GDM1 (cell line): ENCODE data around the gene EXOSC5.
"Not testable (repeated sequence)": the region's sequence is repeated elsewhere in the genome, so short reads cannot be mapped to it uniquely, and the experiment has no call there.

Source experiments
- DNase-seq: peaks from one replicate; lab custom pipeline; 2025; lab: John Stamatoyannopoulos, UW

Gene EXOSC5

DNA sequence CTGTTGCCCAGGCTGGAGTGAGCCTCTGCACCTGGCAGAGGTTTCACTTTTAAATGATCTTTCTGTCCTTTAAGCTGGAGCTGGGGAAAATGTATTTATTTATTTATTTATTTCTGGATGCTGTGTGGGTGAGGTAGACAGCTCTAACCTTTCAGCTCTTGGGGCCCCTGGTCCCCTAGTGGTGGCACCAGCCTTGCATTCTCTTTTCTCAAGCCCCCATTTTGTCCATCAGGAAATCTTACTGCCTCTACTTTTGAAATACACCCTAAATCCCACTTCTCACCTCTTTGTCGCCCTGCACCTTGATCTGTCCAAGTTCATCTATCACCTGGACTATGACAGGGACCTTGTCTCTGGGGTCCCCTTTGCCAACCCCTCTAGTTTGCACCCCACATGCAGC is 31.1 kb downstream of the EXOSC5 start:
- DNase-seq = no peak

DNA sequence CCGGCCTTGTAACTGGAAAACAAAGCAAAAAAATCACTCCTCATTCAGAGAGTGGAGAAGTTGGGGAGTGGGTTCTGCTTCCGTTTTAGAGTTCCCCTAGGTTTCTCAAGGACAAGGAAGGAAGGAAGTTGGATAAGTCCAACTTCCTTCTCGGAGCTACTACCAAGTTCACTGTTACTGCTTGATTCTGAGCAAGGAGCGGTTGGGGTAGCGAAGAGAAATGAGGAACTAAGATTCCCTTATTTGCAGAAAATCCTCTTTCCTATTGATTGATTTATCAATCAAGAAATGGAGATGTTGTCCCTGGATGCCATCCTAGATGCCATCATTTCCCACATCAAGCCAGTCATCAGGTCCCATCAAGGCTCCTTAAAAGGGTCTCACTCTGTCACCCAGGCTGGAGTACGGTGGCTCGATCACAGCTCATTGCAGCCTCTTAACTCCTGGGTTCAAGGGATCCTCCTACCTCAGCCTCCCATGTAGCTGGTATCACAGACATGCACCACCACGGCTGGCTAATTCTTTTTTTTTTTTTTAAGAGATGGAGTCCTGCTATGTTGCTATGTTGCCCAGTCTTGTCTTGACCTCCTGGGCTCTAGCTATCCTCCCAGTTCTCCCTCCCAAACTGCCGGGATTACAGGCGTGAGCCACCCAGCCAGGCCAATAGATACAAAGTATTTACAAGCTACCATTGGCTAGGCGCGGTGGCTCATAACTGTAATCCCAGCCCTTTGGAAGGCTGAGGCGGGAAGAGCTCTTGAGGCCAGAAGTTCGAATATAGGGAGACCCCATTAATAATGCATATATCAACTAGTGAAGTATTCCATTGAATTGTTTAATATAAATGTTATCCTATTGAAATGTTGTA is 32.4 kb downstream of the EXOSC5 start:
- no peak for DNase-seq

DNA sequence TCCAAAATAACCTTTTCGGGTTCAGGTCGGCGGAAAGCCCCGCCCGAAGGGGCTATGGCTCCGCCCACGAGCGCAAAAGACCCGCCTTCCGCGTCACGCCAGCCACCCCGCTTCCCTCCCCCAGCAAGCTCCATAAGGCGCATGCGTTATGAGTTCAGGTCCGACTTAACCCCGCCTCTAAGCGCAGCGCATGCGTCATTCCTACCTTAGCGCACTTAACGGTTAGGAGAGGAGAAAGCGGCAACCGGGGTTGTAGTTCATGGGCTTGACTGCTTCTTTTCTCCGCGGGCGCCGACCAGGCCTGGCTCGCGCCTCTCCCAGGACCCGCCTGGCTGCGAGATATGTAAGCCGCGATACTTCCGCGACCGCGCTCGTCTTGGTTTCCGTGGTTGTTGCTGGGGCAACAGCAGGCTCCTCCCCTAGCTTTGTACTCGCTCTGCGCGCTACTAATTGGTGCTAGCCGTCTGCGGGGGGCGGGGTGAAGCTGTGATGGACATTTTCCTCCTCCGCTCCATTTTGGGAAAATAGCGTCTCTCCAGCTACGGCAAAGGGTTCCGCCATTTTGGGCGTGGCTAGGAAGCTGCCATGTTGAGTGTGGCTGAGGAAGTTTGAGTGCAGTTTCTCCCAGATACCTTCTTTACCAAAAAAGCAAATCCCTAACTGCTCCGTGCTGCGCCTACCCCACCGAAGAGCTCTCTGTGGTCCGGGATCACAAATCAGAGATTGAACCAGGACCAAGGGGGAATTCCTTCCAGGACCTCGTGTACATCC is 33.2 kb downstream of the EXOSC5 start, which contains the start of gene B9D2:
TSS of gene B9D2 (minus strand) at position 397 of the 771 bp plus-strand sequence. CDS start 630 bp downstream, outside the sequence.
- DNase-seq = peak; percentile 96

DNA sequence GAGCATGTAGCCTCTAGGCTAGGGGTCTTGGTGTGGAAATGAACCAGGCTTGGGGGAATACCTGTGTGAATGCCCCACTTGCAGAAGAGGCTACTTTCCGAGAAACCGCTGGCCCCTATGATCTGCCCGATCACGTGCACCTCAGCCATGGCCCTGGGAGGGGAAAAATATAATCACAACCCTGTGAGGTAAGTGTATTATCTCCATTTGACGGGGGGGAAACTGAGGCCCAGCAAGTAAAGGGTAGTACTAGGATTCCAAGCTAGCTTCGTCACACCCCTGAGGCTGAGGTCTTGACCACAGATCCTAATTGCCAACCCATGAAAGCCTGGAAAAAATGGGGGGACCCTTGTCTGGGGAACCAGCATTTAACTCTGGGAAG is 33.8 kb downstream of the EXOSC5 start:
- no peak for DNase-seq

DNA sequence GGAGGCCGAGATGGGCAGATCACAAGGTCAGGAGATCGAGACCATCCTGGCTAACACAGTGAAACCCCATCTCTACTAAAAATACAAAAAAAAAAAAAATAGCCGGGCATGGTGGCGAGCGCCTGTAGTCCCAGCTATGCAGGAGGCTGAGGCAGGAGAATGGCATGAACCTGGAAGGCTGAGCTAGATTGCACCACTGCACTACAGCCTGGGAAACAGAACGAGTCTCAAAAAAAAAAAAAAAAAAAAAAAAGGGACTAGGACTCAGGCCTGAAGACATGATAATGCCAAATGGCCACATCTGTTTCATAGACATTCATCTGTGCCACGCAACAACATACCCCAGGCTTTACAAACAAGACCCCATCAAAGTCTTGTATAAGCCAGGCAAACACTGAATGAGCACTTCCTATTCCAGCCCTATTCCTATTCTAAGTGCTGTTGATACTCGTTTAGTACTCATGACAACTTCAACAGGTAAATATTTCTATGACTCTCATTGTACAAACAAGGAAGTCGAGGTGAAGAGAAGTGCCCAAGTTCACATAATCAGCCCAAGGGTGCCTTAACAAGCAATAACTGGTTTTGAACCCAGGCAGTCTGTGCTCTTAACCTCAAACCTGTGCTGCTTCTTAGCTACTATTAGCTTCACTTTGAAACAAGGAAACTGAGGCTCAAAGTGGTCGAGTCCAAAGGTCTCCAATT is 34.9 kb downstream of the EXOSC5 start:
- no peak for DNase-seq

DNA sequence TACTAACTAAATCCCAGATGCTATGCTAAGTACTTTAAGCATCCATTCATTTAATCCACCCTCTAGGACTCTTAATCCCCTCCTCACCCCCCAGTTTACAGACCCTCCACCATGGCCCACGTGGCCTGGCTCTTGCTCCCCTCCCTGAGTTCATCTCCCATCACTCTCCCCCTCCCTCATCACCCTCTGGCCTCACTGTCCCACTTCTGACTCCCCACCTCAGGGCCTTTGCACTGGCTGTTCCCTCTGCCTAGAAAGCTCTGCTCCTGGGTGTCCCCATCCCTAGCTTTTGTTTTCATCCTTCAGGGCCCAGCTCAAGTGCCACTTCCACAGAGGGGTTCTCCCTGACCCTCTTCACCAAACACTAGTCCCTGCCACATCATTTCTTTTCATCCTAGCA is 37.4 kb downstream of the EXOSC5 start:
- DNase-seq = no peak

DNA sequence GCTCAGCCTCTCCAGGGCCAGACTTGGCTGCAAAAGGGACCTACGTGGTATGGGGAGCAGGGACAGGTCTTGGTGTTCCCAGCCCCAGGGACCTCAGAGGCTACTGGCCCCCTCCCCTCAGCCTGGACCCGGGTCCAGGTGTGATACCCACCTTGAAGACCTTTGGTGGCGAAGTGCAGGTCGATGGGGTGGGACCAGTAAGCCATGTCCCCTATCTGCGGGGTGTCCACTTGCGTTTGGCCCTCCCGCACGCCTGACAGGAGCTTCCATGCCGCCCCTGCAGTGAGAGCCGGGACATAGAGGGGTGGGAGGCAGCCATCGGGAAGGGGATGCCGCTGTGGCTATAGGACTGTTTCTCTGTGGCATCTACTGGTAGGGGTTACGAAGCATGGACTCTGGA is 39.4 kb downstream of the EXOSC5 start:
- no peak for DNase-seq

DNA sequence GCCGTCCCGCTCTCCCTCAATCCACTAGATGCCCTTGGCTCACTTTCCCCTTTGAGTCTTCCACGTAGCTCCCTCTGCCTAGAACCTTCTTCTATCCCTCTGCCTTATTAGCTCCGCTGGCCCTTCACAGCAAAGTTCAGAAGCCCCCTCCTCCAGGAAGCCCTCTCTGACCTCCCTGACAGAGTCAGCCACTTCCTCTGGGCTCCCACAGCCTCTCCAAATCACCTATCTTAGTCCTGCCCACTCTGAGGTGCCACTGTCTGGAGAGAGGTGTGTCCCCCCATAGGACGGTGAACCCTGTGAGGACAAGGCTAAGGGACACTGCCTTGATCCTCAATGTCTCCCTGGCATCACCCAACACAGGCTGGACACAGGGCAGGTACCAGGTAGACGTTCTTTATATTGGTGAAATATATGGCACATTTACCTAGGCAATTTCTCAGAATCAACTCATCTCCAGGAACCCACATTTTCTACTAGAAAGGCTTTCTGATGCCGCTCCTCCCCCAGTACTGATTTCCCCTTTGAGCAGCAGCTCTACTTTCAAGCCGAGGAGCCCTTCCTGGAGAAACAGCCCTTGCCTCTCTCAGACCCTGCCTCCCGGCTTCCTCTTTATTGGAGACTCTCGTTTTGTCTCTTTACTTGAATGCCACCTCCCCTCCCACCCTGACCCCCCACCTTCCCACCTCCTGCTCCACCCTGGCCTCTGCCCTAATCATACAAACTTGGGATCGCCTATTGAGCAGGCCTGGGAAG is 40.0 kb downstream of the EXOSC5 start:
- peak; percentile 34 for DNase-seq

DNA sequence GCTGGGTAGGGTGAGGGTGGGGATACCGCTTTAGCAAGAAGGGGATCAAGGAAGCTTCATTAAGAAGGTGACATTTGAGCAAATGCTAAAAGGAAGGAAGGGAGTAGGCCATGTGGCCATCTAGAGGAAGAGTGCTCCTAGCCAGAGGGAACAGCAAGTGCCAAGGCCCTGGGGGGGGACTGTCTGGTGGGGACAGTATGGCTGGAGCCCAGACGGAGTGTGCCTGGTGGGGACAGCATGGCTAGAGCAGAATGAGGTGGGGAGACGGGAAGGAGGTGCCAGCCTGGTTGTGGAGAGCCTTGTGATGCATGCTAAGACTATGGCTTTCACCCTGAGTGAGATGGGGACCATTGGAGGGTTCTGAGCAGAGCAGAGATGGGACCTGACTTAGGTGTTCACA is 41.4 kb downstream of the EXOSC5 start:
- DNase-seq = peak; percentile 2

DNA sequence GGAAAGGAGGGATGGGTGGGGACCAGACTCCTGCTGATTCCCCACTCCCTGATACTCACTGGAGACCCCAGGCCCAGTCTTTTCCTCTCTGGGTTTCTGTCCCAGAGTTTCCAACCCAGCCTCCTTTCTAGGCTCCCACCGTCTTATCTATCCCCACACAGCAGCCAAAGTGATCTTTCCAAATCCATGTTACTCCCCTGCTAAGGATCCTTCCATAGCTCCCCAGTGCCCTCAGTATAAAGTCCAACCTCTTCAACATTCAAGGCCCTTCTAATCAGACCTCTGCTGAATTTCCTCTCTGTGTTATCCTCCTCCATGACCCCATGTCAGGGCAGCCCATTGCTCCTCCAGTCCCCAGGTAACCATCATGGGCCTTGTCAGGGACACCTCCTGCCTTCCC is 42.1 kb downstream of the EXOSC5 start:
- DNase-seq = no peak

DNA sequence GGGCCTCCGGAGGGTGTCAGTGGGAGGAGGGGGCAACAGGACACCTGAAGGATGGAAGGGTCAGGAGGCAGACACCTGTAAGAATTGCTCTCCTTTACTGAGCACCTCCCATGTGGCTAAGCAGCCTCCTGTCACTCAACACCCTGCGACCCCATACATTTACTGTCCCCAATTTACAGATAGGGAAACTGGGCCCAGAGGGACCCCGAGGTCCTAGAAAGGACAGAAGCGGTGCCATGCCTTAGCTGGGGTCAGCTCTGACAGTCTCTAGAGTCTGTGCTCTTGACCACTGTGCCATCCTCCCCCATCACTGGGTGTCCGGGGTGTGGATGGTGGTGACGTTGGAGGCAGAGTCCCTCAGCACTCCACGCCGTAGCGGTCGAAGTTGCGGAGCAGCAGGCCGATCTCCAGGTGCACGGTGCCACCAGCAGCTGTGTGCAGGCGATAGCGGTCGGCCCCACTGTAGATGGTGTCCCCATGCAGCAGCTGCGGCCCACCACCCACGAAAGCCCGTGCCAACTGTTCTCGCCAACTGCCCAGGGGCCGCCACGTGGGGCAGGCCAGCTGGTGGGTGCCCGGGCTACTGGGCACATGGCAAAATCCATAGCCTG is 42.7 kb downstream of the EXOSC5 start:
- DNase-seq = no peak

DNA sequence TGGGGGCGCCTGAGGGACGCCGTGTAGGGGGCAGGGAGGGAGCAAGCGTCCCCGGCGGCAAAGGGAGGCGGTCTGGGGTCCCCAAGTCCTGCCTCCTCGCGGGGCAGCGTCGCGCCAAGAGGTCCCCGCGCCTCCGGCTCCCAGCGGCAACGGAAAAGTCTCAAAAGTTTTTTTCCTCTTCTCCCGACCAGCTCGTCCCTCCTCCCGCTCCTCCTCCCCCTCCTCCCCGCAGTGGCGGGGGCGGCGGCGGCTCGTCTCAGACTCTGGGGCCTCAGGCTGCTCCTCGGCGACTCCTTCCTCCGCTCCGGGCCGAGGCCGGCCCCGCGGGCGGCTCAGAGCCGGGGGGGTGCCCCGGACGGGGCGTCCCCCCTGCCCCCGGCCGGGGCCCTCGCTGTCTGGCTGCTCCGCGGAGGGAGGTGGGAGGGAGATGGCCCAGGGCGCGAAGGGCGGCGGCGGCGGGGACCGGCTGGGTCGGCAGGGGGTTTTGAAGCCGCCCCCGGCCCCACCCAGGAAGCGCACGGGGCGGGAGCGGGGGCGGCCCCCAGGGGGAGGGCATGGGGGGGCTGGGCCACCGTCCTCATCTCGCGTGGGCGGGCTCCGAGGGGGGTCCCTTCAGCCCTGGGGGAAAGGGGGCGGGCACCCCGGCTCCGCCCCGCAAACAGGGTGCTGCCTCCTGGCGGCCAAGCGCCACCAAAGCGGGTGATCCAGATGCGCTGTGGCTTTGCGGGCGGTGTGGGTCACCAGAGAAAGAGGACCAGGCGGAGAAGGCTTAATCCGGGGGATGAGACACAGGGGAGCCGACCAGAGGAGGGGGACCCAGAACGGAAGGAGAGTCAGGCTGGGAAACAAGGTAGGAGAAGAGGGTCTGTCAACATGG is 43.5 kb downstream of the EXOSC5 start, which contains the start of gene TGFB1:
TSS of gene TGFB1 (minus strand) at position 457 of the 877 bp plus-strand sequence. CDS start 878 bp downstream, outside the sequence.
- DNase-seq = peak; percentile 86

DNA sequence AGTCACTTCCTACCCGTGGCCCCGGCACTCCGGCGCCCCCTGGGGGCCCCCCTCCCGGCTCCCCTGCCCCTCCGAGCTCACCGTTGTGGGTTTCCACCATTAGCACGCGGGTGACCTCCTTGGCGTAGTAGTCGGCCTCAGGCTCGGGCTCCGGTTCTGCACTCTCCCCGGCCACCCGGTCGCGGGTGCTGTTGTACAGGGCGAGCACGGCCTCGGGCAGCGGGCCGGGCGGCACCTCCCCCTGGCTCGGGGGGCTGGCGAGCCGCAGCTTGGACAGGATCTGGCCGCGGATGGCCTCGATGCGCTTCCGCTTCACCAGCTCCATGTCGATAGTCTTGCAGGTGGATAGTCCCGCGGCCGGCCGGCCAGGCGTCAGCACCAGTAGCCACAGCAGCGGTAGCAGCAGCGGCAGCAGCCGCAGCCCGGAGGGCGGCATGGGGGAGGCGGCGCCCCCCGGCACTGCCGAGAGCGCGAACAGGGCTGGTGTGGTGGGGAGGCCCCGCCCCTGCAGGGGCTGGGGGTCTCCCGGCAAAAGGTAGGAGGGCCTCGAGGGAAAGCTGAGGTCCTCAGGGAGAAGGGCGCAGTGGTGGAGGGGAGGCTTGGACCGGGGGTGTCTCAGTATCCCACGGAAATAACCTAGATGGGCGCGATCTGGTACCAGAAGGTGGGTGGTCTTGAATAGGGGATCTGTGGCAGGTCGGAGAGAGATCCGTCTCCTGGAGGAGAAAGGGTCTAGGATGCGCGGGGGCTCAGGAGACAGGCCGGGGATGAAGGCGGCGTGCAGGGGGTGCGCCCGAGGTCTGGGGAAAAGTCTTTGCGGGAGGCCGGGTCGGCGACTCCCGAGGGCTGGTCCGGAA is 44.3 kb downstream of the EXOSC5 start:
- DNase-seq = peak; percentile 15

DNA sequence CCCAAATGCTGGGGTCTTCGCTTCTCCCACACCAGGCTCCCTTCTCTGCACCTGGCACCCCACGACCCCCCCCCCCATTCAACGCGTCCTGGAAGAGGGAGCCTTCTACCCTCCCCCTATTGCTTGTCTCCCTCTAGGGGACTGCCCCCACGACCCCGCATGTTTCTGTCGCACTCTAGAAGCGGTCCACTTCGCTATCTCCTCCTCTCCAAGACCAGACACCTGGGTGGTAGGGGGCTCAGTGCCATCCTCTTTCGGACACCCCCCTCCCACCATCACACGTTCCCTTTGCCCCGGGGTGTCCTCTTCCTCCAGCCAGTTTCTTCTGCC is 44.9 kb downstream of the EXOSC5 start:
- no peak for DNase-seq

DNA sequence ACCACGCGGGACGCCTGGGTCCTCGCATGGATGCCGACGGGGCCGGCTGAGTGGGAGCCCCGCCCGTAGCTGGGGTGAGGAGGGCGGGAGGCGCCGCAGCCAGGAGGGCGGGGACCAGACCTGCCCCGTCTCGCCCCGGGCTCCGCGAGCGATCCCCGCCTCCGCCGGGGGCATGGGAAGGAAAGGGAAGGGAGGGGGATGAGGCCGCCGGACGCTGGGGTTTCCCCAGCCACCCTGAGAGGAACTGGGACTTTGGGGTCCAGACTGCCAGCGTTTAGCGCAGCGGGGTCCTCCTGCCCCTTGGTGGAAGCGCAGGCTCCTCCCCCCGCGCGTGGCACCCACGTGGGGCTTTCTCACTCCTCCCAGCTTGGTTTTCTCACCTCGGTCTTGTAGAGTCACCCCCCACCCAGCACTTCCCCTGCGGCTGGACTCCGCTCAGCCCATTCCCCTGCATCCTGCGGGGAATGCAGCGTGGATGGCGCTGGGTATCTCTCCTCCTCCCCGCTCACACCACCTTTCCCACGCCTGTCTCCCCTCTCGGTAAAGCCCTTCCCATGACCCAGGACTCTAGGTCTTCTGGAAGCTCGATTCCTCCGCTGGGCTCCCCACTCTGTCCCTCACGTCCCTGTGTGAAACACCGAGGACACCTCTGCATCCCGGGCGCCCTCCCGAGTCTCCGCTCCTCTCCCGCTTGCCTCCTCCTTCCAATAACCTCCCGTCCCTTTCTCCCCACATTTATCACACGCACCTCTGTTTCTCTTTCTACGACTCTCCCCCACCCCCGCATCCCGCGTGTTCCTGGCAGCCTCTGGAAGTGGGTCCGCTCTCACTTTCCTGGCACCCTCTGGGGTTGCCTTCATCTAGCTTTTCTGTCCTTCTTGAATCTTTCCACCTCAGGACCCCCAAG is 45.6 kb downstream of the EXOSC5 start:
- DNase-seq = peak; percentile 96

DNA sequence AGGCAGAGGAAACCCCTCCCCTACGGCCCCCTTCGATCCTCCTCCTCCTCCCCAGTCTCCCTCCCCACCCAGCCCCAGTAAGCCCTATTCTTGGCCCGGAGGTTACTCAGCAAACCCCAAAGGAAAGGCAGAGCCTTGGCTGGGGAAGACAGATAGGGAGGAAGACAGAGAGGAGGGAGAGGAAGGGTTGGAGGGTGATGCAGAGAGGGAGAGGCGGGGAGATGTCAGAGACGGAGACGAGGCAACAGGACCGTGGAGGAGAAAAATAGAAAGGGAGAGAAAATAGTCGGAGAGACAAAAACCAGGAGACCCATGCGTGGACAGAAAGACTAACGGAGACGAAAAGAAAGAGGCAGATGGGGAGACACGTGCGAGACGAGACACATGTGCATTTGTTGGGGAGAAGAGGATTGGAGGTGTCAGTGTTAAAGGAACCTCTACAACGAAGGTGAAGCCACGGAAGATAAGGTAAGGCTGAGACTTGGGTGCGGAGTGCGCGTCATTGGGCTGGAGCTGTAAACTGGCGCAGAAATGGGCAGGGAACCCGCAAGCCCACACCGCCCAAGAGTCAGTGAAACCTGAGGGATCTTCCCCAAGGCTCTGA is 46.3 kb downstream of the EXOSC5 start:
- peak; percentile 87 for DNase-seq

DNA sequence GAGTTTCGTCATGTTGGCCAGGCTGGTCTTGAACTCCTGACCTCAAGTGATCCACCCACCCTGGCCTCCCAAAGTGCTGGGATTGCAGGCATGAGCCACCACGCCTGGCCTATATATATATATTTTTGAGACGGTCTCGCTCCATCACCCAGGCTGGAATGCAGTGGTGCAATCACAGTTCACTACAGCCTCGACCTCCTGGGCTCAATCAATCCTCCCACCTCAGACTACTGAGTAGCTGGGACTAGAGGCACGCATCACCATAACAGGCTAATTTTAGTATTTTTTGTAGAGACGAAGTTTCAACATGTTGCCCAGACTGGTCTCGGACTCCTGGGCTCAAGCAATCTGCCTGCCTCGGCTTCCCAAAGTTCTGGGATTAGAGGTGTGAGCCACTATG is 50.2 kb downstream of the EXOSC5 start:
- DNase-seq = not testable (repeated sequence)

DNA sequence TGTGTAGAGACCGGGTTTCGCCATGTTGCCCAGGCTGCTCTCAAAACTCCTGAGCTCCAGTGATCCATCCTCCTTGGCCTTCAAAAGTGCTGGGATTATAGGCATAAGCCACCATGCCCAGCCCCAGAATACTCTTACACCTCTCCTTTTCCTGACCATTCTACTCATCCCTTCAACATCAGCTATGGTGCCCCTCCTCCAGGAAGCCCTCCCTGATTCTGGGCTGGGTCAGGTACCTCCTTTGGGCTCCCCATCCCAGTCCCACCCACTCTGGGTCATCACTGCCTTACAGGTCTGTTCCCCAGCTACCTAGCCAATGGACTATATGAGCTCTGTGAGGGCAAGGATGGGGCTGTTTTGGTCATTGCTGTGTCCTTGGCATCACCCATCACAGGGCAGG is 53.0 kb downstream of the EXOSC5 start:
- DNase-seq = no peak
